Activated CD8-positive, alpha-beta memory T cell treated with anti-CD3 and anti-CD28 coated beads, Interleukin-2, amount 50 U/mL, for 24 hours (primary cell): ENCODE data around the gene ARMH3.
A peak's percentile ranks its signal among the peaks of the same experiment; 100 is the strongest.
"Not testable (repeated sequence)": the region's sequence is repeated elsewhere in the genome, so short reads cannot be mapped to it uniquely, and the experiment has no call there.

ENCODE experiments used
- DNase-seq: peaks from one replicate; pipeline ENCODE4 v3.0.0-alpha.2; 2020; ENCODE audit errors: extremely low read depth

ARMH3 gene

GRCh38 chr10:102055647-102056419, at the start of gene ARMH3:
Gene ARMH3 (minus strand): TSS chr10:102056173. CDS start chr10:102040114, 16,059 bp downstream.
- DNase-seq: peak; percentile 64

- no peak for DNase-seq
These were observed 46.4 kb upstream of the ARMH3 start for GRCh38 chr10:102102421-102102820.

- no peak for DNase-seq
These were observed 45.2 kb upstream of the ARMH3 start for GRCh38 chr10:102101152-102101551.

GRCh38 chr10:102096449-102096848, 40.5 kb upstream of the ARMH3 start:
- no peak for DNase-seq

- no peak for DNase-seq
These were observed 34.8 kb upstream of the ARMH3 start for GRCh38 chr10:102090772-102091171.

GRCh38 chr10:102086196-102086595, 30.2 kb upstream of the ARMH3 start:
- DNase-seq: no peak

- no peak for DNase-seq
These were observed 29.4 kb upstream of the ARMH3 start for GRCh38 chr10:102085336-102085735.

GRCh38 chr10:102083541-102083940, 27.6 kb upstream of the ARMH3 start:
- no peak for DNase-seq

GRCh38 chr10:102072673-102073527, 16.9 kb upstream of the ARMH3 start:
- DNase-seq: peak; percentile 44

GRCh38 chr10:102069071-102069470, 13.1 kb upstream of the ARMH3 start:
- DNase-seq: no peak

- DNase-seq: no peak
These were observed 12.2 kb upstream of the ARMH3 start for GRCh38 chr10:102068216-102068615.

GRCh38 chr10:102067091-102067916, 11.3 kb upstream of the ARMH3 start:
- no peak for DNase-seq

- no peak for DNase-seq
These were observed 10.6 kb upstream of the ARMH3 start for GRCh38 chr10:102066399-102067088.

GRCh38 chr10:102065561-102066398, 9.8 kb upstream of the ARMH3 start:
- DNase-seq: no peak

- peak; percentile 64 for DNase-seq
These were observed 9.0 kb upstream of the ARMH3 start, which contains the start of gene HPS6 for GRCh38 chr10:102064868-102065560. Gene HPS6 (plus strand): TSS chr10:102065349. CDS start chr10:102065475, 126 bp downstream.

- no peak for DNase-seq
These were observed 8.5 kb upstream of the ARMH3 start for GRCh38 chr10:102064503-102064867.

- DNase-seq: no peak
These were observed 4.0 kb upstream of the ARMH3 start for GRCh38 chr10:102059987-102060386.

GRCh38 chr10:102054881-102055646, 909 bp downstream of the ARMH3 start:
- DNase-seq: not testable (repeated sequence)

- DNase-seq: no peak
These were observed 9.9 kb downstream of the ARMH3 start for GRCh38 chr10:102046095-102046494.
